Measurements from ENCODE around the gene STPG4.

STPG4 gene

DNA sequence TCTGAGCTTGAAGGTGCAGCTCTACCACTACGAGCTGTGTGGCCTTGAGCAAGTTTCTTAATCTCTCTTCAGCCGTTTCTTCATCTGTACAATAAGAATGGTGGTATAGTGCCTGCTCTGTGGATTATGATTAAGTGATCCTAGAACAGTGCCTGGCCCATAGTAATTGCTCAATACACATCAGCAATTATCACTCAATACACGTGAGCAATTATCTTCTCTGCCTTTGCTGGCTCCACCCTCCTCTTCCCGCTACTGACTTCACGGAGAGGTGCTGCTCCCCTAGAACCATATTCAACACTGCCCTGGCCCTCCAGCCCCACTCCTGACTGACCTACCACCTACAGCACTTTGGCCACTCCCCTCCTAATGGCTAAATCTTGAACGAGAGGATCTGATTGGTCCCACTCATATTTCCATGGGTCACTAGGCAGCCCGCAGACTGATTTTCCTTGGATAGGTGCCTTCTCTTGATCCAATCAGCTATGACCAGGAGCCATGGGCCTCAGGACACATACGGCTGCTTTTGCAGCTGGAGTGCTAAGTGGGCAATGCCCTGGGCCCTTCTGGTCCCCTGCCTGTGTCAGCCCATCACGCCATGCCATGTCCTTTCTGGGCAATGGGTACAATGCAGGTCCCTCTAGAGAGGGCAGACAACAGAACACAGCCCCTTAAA lies 77.5 kb downstream of the STPG4 start:
- in situ Hi-C loops (cut with MboI; ENCODE audit: low pct_unique_long_range_greater_than_20kb, low sequenced_read_pairs): no loop called here
- DNase-seq: no peak

DNA sequence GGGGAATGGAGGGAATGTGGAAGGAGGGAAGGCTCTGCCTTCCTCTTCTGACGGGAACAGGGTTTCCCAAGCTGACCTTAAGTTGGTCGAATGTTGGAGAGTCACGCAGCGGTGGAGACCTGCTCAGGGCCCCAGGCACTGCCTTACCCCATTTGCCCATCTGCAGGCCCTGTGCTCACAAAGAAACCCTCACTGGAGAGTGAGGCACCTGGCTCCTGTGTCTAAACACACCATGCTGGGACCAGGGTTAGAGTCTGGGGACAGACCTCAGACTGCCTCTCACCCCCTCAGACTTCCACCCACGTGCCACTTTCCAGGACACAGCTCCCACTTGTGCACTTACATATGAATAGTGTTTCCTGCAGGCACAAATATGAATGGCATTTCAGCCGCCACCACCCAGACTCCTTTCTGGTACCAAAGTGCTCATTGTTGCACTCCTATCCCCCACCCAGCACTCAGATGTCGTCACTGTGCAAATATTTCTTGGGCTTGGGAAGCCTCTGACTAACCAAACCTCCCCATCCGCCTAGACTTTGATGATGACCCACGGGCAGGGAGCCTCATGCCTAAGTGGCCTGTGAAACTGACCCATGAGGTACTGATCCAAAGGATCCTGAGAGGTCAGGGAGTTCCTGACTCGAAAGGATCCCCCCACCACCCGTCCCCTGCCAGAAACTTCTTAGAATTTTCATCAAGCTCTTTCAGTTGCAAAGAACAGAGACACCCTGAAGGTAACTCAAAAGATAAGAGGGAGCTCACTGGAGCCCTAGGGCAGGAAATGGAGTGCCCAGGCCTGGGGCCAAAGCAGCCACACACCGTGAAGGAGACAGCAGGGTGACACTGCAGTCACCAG lies 78.3 kb downstream of the STPG4 start:
- in situ Hi-C loops (cut with MboI; ENCODE audit: low pct_unique_long_range_greater_than_20kb, low sequenced_read_pairs): no loop called here
- DNase-seq: no peak

DNA sequence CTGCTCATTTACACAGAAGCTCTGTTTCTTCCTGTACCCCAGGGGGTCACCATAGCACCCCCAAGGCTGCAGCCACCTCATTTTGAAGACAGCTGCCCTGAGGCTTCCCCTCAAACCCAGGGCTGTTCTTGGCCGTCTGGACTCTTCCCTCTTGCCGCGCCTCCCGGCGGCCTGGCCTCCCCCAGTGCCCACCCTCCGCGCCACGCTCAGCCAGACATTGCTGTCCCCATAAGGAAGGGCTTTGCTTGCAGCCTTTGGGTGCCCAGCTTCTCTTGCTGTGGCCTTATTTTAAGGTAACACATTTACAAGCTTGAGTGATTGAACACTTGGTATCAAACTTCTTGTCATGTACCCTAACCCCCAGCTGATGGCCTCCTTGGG lies 79.0 kb downstream of the STPG4 start:
- in situ Hi-C loops (cut with MboI; ENCODE audit: low pct_unique_long_range_greater_than_20kb, low sequenced_read_pairs): no loop called here
- DNase-seq: no peak

DNA sequence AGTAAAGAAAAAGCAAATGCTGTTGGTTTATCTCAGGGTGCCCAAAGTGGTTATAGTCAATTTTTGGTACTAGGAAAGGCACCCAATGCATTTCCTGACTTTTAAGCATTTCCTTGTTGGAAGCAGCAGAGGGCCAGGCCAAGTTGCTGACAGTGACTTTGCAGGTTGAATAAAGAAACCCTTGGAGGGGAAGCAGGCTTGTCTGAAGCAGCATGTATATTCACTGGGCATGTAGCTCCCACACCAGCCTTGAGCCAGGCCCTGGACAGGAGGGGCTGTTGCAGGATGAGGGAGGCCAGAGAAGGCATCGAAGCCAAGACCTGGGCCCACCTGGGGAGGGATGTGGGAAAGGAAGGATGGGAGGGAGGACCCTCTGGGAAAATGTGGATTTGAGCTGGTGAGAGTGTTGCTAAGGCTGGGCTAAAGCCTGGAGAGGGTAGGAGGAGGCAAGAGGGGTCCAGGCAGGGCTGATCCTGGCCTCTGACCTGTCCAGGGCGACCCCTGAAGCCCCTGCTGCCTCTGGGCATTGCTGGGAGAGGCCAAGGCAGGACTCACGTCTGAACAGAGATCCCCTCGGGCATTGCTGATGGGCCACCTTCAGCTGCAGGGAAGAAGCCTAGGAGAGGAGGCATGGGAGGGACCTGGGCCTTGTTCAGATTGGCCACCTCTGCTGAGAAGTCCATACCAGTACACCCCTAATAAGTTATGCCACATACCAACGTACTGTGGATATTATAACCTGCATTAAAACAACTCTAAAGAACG lies 79.6 kb downstream of the STPG4 start:
- DNase-seq: no peak

DNA sequence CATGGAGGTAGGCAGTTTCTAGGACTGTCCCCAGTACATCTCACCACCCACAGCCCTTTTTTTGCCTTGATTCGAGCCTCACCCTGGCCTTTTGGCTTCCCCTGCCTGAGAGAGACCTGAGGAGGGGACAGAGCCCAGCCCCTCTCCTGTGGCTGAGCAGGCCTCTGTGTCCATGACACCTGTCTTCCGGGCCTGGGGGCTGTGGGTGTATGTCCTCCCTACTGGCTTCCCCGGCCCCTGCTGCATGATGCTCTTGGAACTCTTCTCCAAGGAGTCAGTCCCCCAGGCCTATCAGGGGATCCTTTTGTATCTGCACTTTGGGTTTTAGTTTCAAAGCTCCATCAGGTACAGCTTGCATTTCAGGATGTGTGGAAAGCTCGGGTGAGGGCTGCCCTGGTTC lies 80.4 kb downstream of the STPG4 start:
- in situ Hi-C loops (cut with MboI; ENCODE audit: low pct_unique_long_range_greater_than_20kb, low sequenced_read_pairs): no loop called here
- DNase-seq: no peak

More for the DNA sequence above, 79.6 kb downstream of the STPG4 start:
- in situ Hi-C loops (cut with MboI; ENCODE audit: low pct_unique_long_range_greater_than_20kb, low sequenced_read_pairs): no loop called here

DNA sequence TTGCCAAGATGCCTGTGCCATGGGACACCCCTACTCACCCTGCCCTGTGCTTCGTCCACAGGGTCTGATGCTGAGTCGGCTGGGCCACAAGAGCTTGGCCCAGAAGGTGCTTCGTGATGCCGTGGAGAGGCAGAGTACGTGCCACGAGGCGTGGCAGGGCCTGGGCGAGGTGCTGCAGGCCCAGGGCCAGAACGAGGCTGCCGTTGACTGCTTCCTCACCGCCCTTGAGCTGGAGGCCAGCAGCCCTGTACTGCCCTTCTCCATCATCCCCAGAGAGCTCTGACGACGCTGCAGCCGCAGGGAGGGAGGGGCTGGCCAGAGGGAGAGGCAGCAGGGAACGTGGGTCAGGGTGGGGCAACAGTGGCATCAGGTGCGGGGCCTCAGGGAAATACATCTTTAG lies 81.5 kb downstream of the STPG4 start:
- in situ Hi-C loops (cut with MboI; ENCODE audit: low pct_unique_long_range_greater_than_20kb, low sequenced_read_pairs): no loop called here
- no peak for DNase-seq

DNA sequence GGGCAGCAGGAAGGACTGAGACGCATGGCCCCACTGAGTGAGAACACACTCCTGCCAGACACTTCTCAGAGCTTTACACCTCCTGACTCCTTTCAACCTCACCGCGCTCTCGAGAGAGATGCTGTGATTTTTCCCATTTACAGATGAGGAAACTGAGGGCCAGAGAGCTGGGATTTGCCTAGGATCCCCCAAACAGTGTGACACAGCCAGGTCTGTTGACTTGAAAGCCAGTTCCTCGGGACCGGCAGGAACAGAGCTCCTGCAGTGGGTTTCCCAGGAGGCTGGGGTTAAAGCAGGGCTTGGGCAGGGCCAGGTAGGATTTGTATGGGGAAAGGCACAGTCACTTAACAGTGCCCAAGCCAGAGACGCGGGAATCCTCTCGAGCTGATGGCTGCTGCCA lies 81.9 kb downstream of the STPG4 start:
- in situ Hi-C loops (cut with MboI; ENCODE audit: low pct_unique_long_range_greater_than_20kb, low sequenced_read_pairs): no loop called here
- no peak for DNase-seq

DNA sequence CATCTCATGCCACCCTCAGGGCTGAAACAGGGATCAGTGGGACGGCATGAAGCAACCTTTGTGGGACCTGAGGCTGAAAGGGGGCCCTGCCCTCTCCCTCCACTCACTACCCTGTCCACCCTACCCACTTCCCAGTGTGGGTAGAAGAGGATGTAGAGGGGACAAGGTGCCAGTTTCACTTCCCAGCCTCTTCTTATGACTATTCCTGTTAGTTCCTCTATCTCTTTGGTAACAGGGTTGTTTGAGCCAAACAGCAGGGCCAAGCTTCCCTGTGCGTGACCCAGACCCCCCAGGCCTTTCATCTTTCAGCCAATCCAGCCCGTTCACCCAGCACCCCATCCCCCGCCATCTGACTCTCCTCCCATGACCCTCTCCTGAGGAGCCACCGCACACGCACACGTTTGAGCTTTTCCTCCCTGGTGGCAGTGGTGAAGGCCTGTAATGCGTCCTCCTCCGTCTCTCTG lies 82.3 kb downstream of the STPG4 start:
- peak; percentile 43 for DNase-seq
- in situ Hi-C loops (cut with MboI; ENCODE audit: low pct_unique_long_range_greater_than_20kb, low sequenced_read_pairs): no loop called here

DNA sequence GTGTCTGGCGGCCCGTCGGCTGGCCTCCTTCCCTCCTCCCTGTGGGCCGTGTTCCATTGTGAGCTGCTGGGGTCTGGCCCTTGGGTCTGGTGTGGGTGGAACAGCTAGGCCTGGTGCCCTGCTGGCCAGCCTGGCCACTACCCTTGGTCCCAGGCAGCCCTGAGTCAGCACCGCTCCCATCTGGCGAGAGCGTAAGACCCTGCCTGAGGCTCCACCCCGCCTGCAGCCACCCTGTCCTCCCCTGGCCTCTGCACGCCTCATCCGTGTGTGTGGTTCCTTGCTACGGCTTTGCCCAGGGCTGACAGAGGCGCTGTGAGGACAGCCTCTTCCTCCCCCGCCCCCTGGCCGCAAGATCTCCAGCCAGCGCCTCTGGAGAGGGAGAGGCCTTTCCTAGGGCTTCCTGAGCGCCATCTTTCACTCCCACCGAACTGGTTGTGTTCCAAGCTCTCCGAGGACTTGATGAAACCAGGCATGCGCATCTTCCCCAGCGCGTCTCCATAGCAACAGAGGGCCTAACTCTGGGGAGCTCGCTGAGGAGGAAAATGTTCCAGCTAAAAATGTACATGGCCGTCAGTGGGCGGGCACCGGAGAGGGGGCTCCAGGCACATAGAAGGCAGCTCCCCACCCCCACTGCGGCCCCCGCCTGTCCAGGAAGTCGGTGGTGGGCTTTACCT lies 83.0 kb downstream of the STPG4 start:
- DNase-seq: no peak

DNA sequence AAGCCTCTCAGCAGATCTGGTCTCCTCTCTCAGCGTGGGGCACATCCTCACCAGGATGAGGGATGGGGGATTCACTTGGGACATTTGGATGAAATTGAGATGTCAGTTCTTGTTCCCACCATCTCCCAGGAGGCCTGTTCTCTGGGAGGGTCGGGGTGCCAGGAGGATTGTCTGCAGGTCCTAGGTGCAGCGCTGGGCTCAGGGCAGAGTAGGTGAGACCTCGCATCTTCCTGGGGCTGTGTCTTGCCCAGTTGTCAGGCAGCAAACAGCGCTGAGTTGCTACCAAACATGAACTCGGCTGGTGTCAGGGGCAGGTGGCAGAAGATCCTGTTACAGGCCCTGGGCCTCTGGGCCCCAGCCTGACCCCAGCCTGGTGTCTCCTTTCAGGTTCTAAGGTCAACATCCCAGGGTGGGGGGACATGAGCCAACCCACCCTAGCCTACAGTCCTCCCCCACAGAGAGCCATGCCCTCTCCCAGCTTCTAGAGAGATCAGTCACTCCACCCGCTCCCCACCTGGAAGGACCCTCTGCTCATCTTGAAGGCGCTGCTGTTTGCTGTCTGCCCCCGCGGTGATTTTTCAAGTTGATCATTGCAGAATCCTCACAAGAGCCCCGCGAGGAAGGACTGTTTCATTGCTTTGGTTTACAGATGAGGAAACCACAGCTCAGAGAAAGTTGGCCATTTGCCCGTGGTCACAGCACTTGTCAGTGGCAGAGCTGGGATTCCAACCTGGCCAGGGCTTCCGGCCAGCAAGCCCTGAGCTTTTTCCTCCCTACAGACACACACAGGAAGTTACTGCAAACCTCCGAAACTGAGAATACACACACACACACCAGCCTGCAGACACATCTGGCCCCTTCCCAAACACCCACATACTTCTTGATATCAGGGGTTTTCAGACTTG lies 83.9 kb downstream of the STPG4 start:
- DNase-seq: peak; percentile 96

More for the DNA sequence above, 83.0 kb downstream of the STPG4 start:
- in situ Hi-C loops (cut with MboI; ENCODE audit: low pct_unique_long_range_greater_than_20kb, low sequenced_read_pairs): no loop called here

DNA sequence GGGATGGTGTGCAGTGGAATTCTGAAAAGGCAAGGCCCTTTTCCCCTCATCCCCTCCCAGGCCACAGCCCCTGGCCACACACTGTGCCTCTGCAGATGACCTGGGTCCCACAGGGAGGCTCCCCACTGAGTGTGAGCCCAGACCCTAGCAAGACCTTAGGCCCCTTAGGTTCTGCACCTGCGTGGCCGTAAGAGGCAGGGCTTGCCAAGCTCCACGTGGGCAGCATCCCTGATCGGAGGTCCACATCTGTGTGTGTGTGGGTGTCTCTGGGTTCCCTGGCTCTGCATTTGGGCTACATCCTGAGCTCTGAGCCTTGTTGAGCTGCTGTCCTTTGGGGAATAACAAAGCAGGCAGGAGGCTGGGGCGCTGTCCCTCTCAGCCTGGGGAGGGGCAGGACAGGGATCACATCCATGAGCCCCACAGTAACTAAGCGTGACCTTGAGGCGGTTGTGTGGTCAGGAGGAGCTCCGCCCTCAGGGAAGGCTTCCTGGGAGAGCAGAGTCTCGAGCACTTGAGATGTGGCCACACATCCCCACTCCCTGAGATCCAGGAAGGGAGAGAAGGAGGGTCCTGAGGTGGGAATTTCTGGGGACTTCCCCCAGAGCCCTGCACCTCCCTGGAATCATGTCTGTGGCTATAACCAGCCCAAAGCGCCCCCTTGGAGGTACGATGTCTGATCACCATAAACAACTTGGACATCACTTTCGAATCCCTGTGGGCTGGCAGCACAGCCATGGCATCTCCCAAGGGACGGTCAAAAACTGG lies 84.8 kb downstream of the STPG4 start:
- in situ Hi-C loops (cut with MboI; ENCODE audit: low pct_unique_long_range_greater_than_20kb, low sequenced_read_pairs): no loop called here
- no peak for DNase-seq

More for the DNA sequence above, 83.9 kb downstream of the STPG4 start:
- in situ Hi-C loops (cut with MboI; ENCODE audit: low pct_unique_long_range_greater_than_20kb, low sequenced_read_pairs): no loop called here

DNA sequence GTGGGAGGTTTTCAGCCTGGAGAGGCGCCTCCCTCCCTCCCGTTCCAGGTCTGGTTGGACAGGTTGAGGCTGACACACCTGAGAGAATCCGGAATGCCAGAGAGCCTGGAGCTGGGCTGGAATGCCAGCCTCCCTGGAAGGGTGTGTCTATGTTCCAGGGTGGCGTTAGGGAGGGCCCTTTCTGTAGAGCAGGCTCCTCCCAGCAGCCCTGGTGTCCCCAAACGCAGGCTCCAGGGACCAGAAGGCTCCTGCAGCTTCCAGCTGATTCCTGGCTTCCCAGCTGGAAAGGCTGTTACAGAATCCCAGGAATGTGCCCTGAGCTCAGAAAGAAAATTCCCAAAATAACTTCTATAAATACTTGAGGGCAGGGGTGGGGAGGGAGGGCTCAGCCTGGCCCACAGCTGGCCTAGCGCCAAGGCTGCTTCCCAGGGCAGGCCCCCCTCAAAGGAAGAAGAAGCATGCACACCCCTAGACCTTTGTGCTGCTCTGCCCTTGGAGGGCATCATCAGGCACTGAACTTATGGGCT lies 85.4 kb downstream of the STPG4 start:
- no peak for DNase-seq

DNA sequence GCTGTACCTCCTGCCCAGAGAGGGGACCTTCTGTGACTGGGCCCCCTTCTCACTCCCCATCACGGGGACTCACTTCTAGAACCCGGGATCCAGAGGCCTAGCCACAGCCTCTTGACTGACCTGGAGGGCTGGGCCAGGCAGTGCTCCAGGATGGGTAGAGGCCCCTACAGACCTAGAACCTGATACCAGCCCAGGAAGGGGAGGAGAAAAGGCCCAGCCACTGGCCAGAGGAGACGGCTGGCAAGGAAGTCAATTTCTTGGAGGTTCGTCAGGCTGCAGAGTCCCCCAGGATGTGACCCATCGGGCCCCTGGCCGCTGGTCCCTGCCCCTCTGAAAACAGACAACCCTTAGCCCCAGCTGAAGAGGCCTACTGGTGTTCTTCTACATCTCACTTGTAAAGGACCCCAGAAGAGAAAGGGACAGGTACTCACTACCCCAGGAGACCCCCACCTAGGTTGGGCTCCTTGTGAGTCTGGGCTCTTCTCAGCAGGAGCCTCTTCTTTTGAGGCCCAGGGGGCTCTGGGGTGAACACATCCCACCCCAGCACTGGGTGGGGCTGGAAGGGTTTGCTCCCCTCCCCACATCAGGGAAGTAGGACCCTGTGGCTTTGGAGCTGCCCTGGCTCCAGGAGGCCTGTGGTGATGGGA lies 86.0 kb downstream of the STPG4 start:
- DNase-seq: no peak
- in situ Hi-C loops (cut with MboI; ENCODE audit: low pct_unique_long_range_greater_than_20kb, low sequenced_read_pairs): no loop called here

More for the DNA sequence above, 85.4 kb downstream of the STPG4 start:
- in situ Hi-C loops (cut with MboI; ENCODE audit: low pct_unique_long_range_greater_than_20kb, low sequenced_read_pairs): no loop called here

DNA sequence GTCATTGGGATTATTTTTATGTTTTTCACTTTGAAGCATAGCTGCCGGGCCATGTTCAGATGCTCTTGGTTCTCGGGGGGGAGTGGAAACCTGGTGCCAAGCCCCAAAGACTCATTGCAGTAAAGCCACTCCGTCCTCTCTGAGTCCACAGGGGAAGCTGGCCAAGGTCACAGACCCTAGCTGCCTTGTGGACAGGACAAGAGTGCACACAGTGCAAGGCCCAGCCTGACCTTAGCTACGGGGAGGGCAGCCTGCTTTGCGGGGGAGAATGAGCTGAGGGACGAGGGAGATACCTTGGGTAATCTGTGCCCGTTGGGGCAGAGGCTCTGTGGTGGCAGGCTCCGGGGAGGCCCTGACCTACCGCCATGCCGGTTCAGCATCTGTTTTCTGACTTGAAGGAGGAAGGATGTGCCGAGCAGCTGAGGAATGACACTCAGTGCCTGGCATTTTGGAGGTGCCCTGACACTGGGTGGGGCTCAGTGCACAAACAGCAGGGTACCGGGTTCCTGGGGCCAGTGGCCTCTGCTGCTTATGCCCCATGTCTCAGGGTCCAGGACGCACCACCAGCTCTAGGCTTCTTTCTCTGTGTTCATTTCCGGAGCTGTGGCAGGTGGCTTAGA lies 87.2 kb downstream of the STPG4 start:
- DNase-seq: no peak
- in situ Hi-C loops (cut with MboI; ENCODE audit: low pct_unique_long_range_greater_than_20kb, low sequenced_read_pairs): no loop called here

DNA sequence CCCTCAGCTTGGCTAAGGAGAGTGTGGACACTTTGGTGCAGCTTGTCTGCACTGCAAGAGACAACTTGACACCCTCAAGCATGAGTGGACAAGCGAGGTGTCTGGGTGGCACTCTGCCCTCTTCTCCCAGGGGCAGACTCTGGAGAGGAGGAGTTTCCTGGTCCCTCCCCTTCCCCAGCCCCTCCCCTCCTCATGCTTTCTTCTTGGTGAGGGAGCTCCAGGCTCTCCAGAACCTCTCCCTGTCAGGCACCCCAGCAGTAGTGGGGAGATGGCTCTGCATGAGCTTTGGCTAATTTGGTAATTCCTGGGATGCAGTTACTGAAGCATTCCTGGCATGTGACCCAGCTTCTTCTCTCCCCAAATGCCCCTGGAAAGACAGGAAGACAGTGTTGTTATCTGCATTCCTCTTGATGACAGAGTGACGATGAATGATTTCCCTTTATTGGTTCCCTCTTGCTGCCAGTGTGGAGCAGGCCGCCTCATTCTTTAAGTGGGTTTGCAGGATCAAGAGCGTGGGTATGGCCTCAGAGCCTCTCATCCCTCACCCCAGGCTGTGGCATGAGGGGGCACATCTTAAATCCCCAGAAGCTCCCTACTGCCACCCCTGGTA lies 89.2 kb downstream of the STPG4 start:
- in situ Hi-C loops (cut with MboI; ENCODE audit: low pct_unique_long_range_greater_than_20kb, low sequenced_read_pairs): no loop called here
- no peak for DNase-seq

DNA sequence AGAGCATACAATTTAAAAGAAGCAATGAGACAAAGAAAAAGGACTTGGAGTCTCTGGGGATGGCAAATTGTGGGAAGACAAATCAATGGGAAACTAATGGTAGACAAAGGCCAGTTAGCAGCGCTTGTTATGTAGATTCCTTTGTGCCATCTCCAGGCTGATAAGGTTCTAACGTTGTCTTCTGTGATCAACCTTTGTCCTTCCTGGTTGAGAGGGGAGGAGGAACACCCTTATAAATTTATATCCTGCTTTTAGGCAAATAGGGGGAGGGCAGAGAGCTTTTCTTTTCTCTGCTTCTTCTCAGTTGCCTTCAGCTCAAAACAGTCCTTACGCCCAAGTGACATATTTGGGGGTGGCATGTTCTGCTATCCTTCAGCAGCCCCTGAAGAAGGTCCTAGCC lies 89.8 kb downstream of the STPG4 start:
- in situ Hi-C loops (cut with MboI; ENCODE audit: low pct_unique_long_range_greater_than_20kb, low sequenced_read_pairs): no loop called here
- DNase-seq: no peak
